HFFc6 (cell line): ENCODE results near the gene PDLIM7. TPM values are rescaled to one million over a fixed set of nuclear protein-coding genes. Genes with fewer than 3 reads are reported as not detected.

ENCODE experiments used
- DNase-seq: peaks from one replicate; pipeline ENCODE4 v3.0.0-alpha.2; 2018
- H3K27ac Mint-ChIP-seq: 2 replicates; pipeline ENCODE4 v1.8.0; 2020; ENCODE audit warnings: mild to moderate bottlenecking, mixed read lengths
- H3K27me3 Mint-ChIP-seq: 2 replicates; pipeline ENCODE4 v1.8.0; 2021; ENCODE audit warnings: mild to moderate bottlenecking, moderate library complexity, mixed read lengths; ENCODE audit not compliant: insufficient read depth
- H3K36me3 Mint-ChIP-seq: 2 replicates; pipeline ENCODE4 v1.8.0; 2021; ENCODE audit warnings: low read depth, mixed read lengths
- H3K4me1 Mint-ChIP-seq: 2 replicates; pipeline ENCODE4 v1.8.0; 2020; ENCODE audit warnings: low read depth, mixed read lengths
- H3K4me3 Mint-ChIP-seq: 2 replicates; pipeline ENCODE4 v1.8.0; 2020; ENCODE audit warnings: mild to moderate bottlenecking, moderate library complexity, mixed read lengths
- H3K9me3 Mint-ChIP-seq: 2 replicates; pipeline ENCODE4 v1.8.0; 2020; ENCODE audit warnings: mild to moderate bottlenecking, mixed read lengths
- total RNA-seq, 6 experiments: library from RNA; stranded (reverse); fragmentation: NEBNext Ultra II Directional; extraction: Animal tissue kit (Norgen Biotek cat#: 25700); gene quantifications; 2 replicates in 1 of 6; 3 replicates in 5 of 6; pipeline ENCODE4 v1.2.3, GENCODE V29; 2021
- TF ChIP-seq, protein P1 (sequence below): fragments of 200-600 bp; sonication (generic); IDR thresholded peaks from 2 replicates; pipeline ENCODE4 v1.5.0; 2021; ENCODE audit warnings: antibody characterized with exemption, mild to moderate bottlenecking

PDLIM7 gene
- total RNA-seq, 6 experiments from 2014 or later = 339 to 353 (median 343) TPM

DNA sequence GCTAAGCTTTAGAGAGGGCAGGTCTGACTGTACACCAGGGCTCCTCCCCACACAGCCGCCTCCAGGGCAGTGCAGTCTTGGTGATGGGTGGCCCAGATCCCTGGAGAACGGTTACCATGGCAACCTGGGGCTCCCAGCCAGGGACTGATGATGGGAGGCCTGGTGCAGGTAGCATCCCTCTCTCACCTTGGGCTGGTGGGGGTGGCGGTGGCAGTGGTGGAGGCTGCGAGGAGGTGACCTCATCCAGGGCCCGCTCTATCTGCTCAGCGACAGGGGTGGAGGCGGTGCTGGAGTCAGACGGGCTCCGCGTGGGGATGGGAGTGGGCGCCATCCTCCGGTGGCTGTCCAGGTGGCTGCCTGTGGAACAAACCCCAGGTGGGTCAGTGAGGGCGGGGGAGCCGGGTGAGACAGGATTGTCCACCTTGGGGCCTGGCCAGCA lies 38.5 kb downstream of the PDLIM7 start:
- TF ChIP-seq, protein P1, sequence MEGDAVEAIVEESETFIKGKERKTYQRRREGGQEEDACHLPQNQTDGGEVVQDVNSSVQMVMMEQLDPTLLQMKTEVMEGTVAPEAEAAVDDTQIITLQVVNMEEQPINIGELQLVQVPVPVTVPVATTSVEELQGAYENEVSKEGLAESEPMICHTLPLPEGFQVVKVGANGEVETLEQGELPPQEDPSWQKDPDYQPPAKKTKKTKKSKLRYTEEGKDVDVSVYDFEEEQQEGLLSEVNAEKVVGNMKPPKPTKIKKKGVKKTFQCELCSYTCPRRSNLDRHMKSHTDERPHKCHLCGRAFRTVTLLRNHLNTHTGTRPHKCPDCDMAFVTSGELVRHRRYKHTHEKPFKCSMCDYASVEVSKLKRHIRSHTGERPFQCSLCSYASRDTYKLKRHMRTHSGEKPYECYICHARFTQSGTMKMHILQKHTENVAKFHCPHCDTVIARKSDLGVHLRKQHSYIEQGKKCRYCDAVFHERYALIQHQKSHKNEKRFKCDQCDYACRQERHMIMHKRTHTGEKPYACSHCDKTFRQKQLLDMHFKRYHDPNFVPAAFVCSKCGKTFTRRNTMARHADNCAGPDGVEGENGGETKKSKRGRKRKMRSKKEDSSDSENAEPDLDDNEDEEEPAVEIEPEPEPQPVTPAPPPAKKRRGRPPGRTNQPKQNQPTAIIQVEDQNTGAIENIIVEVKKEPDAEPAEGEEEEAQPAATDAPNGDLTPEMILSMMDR = no peak
- Mint-ChIP-seq H3K36me3 (peaks cover 27% of the 10 kb centered on the region), H3K27ac (peak overlapping the region; percentile 84), H3K9me3 (no peaks in the 10 kb centered on the region), H3K4me3 (no peak overlapping the region), H3K27me3 (peaks cover 14% of the 10 kb centered on the region), H3K4me1 (peaks cover 16% of the 10 kb centered on the region)
- peak; percentile 68 for DNase-seq

DNA sequence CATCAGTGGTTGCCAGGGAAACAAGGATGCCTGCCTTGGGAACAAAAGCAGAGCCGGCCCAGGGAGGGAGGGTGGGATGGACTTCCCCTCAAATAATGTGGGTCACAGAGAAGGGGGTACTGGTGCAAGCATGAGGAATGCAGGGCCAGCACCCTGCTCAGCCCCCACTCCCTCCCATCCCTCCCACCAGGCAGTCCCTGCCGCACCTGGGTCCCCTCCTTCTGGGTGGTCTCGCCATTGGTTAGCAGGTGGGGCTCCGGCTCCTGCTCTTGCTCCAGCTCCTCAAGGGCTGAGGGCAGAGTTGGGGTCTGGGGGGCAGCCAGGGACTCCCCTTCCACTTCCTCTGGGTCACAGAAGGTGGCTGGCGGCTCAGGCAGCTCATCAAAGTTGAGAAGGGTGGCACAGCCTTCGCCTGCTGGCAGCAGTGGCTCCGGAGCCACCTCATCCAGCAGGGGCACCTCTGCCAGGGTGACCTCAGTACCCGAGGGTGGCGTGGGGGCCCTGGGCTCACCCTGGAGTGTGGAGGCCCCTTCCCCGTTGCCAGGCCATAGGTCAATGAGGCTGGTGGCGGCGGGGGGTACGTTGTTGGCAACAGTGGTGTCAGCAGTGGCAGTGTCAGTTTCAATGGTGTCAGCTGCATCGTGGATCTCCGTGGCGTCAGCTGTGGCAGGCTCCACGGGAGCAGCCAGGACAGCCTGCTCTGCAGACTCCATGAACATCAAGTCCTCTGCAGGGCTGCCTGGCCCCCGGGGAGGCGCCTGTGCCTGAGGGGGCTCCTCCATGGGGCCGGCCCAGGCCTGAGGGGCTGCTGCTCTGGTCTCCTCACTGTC lies 39.3 kb downstream of the PDLIM7 start:
- Mint-ChIP-seq H3K4me3 (no peak overlapping the region), H3K27me3 (peaks cover 19% of the 10 kb centered on the region), H3K9me3 (no peaks in the 10 kb centered on the region; the same call in 1 of the 2 replicates), H3K4me1 (peaks cover 16% of the 10 kb centered on the region), H3K36me3 (peaks cover 20% of the 10 kb centered on the region), H3K27ac (peak overlapping the region; percentile 84)
- TF ChIP-seq, protein P1 = no peak; the same call in 1 of the 2 replicates
- DNase-seq = no peak

- Mint-ChIP-seq H3K27me3 (peaks cover 20% of the 10 kb centered on the region), H3K4me1 (peaks cover 16% of the 10 kb centered on the region), H3K4me3 (peak overlapping the region; percentile 64), H3K9me3 (no peaks in the 10 kb centered on the region; the same call in 1 of the 2 replicates), H3K27ac (peak overlapping the region; percentile 84), H3K36me3 (peaks cover 20% of the 10 kb centered on the region)
- TF ChIP-seq, protein P1 = peak; percentile 81
- DNase-seq = peak; percentile 97
Observed at GRCh38 chr5:177456976-177457851, 40.2 kb downstream of the PDLIM7 start.

DNA sequence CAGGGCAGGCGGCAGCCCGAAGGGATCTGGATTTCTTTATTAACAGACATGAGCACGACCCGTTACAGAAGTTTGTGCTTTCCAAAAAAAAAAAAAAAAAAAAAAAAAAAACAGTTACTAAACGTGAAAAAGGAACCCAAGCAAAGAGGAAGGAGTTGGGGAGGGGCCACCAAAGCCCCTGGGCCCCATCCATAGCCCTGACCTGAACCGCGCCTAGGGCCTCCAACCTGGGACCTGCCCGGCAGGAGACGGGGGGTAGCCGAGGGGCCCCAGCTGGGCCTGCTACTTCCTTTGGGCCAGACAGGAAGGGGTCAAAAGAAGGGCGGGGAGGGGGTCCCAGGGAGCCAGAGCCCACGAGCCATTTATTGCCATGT lies 40.8 kb downstream of the PDLIM7 start:
- H3K9me3 Mint-ChIP-seq = no peaks in the 10 kb centered on the region; the same call in 1 of the 2 replicates
- H3K4me3 Mint-ChIP-seq = peak overlapping the region; percentile 45
- H3K27me3 Mint-ChIP-seq = peaks cover 20% of the 10 kb centered on the region
- peaks cover 16% of the 10 kb centered on the region for H3K4me1 Mint-ChIP-seq
- no peak for DNase-seq
- H3K36me3 Mint-ChIP-seq = peaks cover 18% of the 10 kb centered on the region
- TF ChIP-seq, protein P1 = peak; percentile 70
- peak overlapping the region; percentile 72 for H3K27ac Mint-ChIP-seq
